Esophagus muscularis mucosa (tissue), 4 donors: ENCODE results near the gene USF3. TPM values are rescaled to one million over a fixed set of nuclear protein-coding genes. Genes with fewer than 3 reads are reported as not detected.

Source experiments
- DNase-seq: peaks from one replicate; pipeline ENCODE4 v3.0.0-alpha.2; 2017; ENCODE audit errors: extremely low spot score
- H3K27ac ChIP-seq, 4 donors: fragments of 200-600 bp; sonication (generic); replicated peaks in 1 of 4; 1 replicate in 3 of 4; 2 replicates in 1 of 4; pipeline ENCODE4 v1.5.1; 2016 to 2019; ENCODE audit warnings: mild to moderate bottlenecking in 1 of 4
- H3K27me3 ChIP-seq, 4 donors: fragments of 200-600 bp; sonication (generic); one replicate each; pipeline versions ENCODE4 v1.5.1 to v1.6.0; 2016 to 2019
- H3K36me3 ChIP-seq, 4 donors: fragments of 200-600 bp; sonication (generic); one replicate each; pipeline ENCODE4 v1.5.1; 2016 to 2019
- H3K4me1 ChIP-seq, 4 donors: fragments of 200-600 bp; sonication (generic); one replicate each; pipeline ENCODE4 v1.5.1; 2016 to 2019
- H3K4me3 ChIP-seq, 4 donors: fragments of 200-600 bp; sonication (generic); 1 replicate in 2 of 4; 2 replicates in 2 of 4; pipeline ENCODE4 v1.5.1; 2016 to 2019; ENCODE audit warnings: mild to moderate bottlenecking in 4 of 4, moderate library complexity in 1 of 4
- H3K9me3 ChIP-seq, 4 donors: fragments of 200-600 bp; sonication (generic); 1 replicate in 3 of 4; 2 replicates in 1 of 4; pipeline ENCODE4 v1.5.1; 2016 to 2019
- CTCF ChIP-seq, 3 experiments: fragments of 200-600 bp in 2 of 3; fragments of 450-650 bp in 1 of 3; sonication (generic) in 2 of 3; IDR thresholded peaks; one replicate each; pipeline ENCODE4 v1.5.1; 2017 to 2019; ENCODE audit warnings: antibody characterized with exemption in 3 of 3, mild to moderate bottlenecking in 2 of 3, moderate library complexity in 1 of 3
- EP300 ChIP-seq: sonication (generic); formaldehyde crosslinking; IDR thresholded peaks from one replicate; pipeline ENCODE4 v1.6.1; 2017; ENCODE audit warnings: antibody characterized with exemption
- POLR2A ChIP-seq: fragments of 450-650 bp; IDR thresholded peaks from one replicate; pipeline ENCODE4 v1.6.1; 2017; ENCODE audit warnings: antibody characterized with exemption, moderate library complexity, mild to moderate bottlenecking, low read depth
- POLR2AphosphoS5 ChIP-seq, 2 donors: sonication (generic); formaldehyde crosslinking; IDR thresholded peaks; one replicate each; pipeline ENCODE4 v1.6.1; 2017; ENCODE audit warnings: antibody characterized with exemption in 2 of 2
- WGBS: methylation state at CpG from one replicate; pipeline ENCODE4 v1.1.5; 2018; 5-methylcytosine and 5-hydroxymethylcytosine counted together
- intact Hi-C: fragments of 100-400 bp; cut with DNase I; formaldehyde crosslinking; loops from one replicate; pipeline ENCODE4 v1.15.1; 2023
- total RNA-seq, 4 donors: library from RNA; depleted of rRNA; stranded (reverse); fragments of >200 nt; gene quantifications; one replicate each; pipeline versions ENCODE4 v1.1.0 to v1.2.1, GENCODE V29; 2016

The USF3 gene
- 10 to 100 TPM; 20.8 to 28.6 (median 25.0) TPM for total RNA-seq

DNA sequence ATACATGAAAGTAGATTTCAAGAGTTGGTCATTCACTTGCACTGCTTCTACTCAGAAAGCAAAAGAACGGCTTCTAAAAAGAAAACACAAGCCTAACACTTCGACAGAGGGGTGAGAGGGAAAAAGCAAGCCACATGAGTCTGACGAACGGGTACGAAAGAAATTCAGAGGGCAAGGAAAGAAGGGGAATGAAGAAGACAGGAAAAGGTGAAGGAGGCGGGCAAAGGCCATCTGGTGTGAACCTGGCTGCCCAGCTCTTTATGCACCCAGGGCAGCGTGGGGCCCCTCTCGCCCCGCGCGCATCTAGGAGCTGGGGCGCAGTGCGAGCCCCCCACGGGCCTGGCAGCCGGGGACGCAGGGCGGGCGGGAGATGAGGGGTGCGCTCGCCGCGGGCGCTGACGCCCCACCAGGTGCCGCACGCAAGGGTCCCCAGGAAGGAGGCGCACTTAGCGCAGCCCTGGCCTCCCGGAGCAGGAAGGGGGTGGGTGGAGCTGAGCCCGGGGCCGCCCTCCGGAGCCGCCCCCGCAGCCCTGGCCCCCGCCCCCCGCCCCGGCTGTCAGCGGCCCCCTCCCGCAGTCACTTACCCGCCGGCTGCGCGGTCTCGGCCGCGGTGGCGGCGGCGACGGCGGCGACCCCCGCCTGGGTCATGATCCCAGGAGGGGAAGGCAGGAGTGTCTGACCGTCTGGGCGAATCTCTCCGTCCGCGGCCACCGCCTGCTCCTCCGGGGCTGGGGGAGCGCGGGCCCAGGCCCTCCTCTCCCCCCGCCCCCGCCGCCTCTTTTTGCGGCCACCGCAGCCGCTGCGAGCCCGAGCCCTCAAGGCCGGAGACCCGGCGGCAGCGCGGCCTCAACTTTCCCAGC, at the start of gene USF3:
Gene USF3, minus strand, starts transcription at position 857 of the 860 bp plus-strand sequence. CDS start 21,764 bp downstream, outside the sequence.
- peaks cover 0 to 5% (median 0%) of the 10 kb centered on the region in 4 donors for H3K36me3 ChIP-seq
- peaks cover 40 to 57% (median 50%) of the 10 kb centered on the region in 4 donors for H3K4me1 ChIP-seq
- intact Hi-C loops: loop anchor here (2.0 kb wide), 1 partner anchor 51 kb away; the partner anchor contains the start of genes ATP6V1A and NAA50
- H3K27ac ChIP-seq: peak within 1 kb of the TSS; percentile 99 to 100 (median 99)
- peak; percentile 95 for DNase-seq
- WGBS: under 1% methylated on average over 30 of the region's 75 CpGs
- no peaks in the 10 kb centered on the region for H3K9me3 ChIP-seq
- peak within 1 kb of the TSS; percentile 90 to 98 (median 96) for H3K4me3 ChIP-seq
- H3K27me3 ChIP-seq: no peaks in the 10 kb centered on the region
- TF ChIP-seq POLR2A (peak; percentile 47), POLR2AphosphoS5 (IDR thresholded peaks at IDR 0.05) (peak; percentile 36 to 49), EP300 (no peak), CTCF (IDR thresholded peaks at IDR 0.05) (peak in 1 of 3 experiments; percentile 16)

DNA sequence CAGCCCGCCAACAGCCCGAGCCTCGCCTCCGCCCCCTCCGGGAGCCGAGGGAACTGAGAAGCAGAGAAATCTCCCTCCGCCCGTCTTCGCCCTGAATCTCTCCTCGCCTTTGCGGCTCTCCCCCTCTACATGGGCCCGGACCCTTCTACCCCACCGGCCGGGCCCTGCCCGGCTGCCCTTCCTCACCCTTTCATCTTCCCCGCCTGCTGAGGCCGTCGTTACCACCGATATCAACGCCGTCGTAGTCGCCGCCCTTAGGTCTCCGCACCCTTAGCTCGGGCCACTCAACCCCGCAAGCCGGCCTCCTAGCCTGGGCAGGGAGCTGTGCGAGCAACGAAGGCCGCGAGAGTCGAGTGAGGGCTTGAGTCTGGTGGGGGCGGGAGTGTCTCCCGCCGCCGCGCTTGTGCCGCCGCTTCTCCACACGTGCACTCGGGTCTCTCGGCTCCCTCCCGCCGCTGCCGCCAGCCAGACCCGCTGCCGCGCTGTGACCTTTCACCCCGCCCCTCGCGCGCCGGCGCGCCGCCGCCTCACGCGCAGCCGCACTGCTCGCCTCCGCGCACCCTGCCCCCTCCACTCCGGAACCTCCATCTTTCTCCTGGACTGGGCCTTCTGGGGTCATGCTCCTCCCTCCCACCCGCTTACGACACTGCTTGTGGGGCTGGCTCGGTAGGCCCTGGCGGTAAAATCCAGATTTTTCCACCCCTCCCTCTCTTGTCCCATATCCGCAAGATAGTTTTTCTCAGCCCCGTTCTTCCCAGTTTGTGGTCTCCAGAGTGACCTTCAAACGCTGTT, 49.5 kb upstream of the USF3 start, which contains the start of gene NAA50:
Gene NAA50, minus strand, starts transcription at position 494 of the 792 bp plus-strand sequence. Its CDS starts 300 bp downstream, at position 194.
- peak within 1 kb of the TSS; percentile 67 to 96 (median 88) for H3K4me3 ChIP-seq
- intact Hi-C loops: loop anchor here (2.0 to 5.0 kb wide), 3 partner anchors 49 to 254 kb away; partner anchors contain the start of gene USF3
- H3K9me3 ChIP-seq: no peaks in the 10 kb centered on the region
- WGBS: under 1% methylated on average over 45 of the region's 72 CpGs
- H3K27ac ChIP-seq: peak within 1 kb of the TSS; percentile 93 to 97 (median 96)
- H3K4me1 ChIP-seq: peaks cover 32 to 69% (median 60%) of the 10 kb centered on the region in 4 donors
- peak; percentile 97 for DNase-seq
- TF ChIP-seq POLR2A (peak; percentile 55), EP300 (no peak), CTCF (IDR thresholded peaks at IDR 0.05) (peak in 1 of 3 experiments; percentile 25), POLR2AphosphoS5 (IDR thresholded peaks at IDR 0.05) (peak; percentile 75 to 83)
- H3K27me3 ChIP-seq: no peaks in the 10 kb centered on the region
- no peaks in the 10 kb centered on the region for H3K36me3 ChIP-seq

GRCh38 chr3:113744941-113745755, 48.7 kb upstream of the USF3 start:
- TF ChIP-seq POLR2AphosphoS5 (IDR thresholded peaks at IDR 0.05) (peak; percentile 56 to 62), EP300 (no peak), POLR2A (no peak), CTCF (IDR thresholded peaks at IDR 0.05) (peak; percentile 54 to 74 (median 58))
- peak overlapping the region; percentile 67 to 96 (median 88) for H3K4me3 ChIP-seq
- under 1% methylated on average over 23 of the region's 35 CpGs for WGBS
- intact Hi-C loops: loop anchor here (5.0 kb wide), 2 partner anchors 233 to 253 kb away; no protein-coding TSS in a partner anchor
- no peaks in the 10 kb centered on the region for H3K9me3 ChIP-seq
- H3K4me1 ChIP-seq: peaks cover 32 to 71% (median 66%) of the 10 kb centered on the region in 4 donors
- no peaks in the 10 kb centered on the region for H3K36me3 ChIP-seq
- H3K27me3 ChIP-seq: no peaks in the 10 kb centered on the region
- peak overlapping the region; percentile 93 to 97 (median 96) for H3K27ac ChIP-seq
- no peak for DNase-seq
